ENCODE data around the gene KIRREL3.

Gene KIRREL3

DNA sequence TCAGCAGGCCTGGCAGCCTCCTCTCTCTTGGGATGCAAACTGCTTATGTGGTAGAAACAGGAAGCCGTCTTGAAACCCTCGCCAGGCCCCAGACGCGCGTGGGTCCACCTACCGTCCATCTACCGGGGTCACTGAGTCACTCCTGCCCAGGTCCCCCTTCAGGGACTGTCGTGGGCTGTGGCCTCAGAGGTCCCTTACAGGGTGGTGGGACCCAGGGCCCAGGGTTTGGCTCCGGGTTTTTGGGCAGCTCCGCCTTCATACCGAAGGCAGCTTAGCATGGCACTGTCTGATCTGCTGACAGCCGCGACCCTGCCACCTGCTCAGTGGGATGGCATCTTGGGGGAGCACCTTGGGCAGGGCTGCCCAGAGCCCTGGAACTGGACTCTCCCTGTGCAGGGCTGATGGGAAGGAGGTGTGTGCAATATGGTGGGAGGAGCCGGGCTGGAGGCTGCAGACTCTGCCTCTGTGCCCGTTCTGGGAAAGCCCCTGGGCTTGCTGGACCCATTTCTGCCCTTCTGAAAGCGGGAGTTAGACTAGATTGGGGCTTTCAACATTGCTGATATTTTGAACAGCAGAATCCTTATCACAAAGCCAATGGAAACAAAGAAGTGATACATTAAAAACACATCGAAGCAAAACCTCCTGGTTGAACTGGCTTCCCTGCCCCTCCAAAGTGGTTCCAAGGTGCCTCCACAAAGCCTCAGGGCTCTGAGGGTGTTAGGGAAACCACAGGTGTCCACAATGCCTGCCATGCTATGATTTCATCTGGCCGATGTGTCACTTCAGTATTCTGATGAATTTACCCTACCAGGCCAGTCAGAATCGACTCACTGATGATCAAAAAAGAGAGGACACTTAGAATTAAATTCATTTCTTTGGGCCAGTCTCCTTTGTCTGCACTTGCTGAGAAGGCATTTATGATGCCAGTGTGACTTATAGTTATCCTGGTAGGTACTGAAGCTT, 316.5 kb downstream of the KIRREL3 start:
- Histone ChIP-seq H3K36me3 (no peaks in the 10 kb centered on the region), H3K4me1 (ENCODE audit: control insufficient read depth in 1 of 2, insufficient read depth in 1 of 2, low read depth in 1 of 2, low read length in 1 of 2) (no peaks in the 10 kb centered on the region), H3K9me3 (no peaks in the 10 kb centered on the region), H3K27ac (no peak overlapping the region), H3K27me3 (peaks cover 5% of the 10 kb centered on the region), H3K4me3 (ENCODE audit: low read depth in 1 of 2, low read length in 1 of 2) (no peak overlapping the region)
- TF ChIP-seq CTCF (IDR thresholded peaks at IDR 0.05) = no peak

DNA sequence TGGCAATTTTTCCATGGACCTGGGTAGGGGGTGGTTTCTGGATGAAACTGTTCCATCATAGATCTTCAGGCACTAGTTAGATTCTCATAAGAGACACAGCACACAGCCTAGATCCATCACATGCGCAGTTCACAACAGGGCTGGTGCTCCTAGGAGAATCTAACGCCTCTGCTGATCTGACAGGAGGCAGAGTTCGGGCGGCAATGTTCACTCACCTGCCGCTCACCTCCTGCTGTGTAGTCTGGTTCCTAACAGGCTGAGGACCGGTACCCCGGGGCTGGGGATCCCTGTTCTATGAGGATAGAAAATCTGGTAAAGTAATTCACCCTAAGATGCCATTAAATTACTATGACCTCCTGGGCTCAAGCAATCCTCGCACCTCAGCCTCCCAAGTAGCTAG, 318.0 kb downstream of the KIRREL3 start:
- Histone ChIP-seq H3K9me3 (no peaks in the 10 kb centered on the region), H3K36me3 (no peaks in the 10 kb centered on the region), H3K4me1 (ENCODE audit: control insufficient read depth in 1 of 2, insufficient read depth in 1 of 2, low read depth in 1 of 2, low read length in 1 of 2) (no peaks in the 10 kb centered on the region), H3K27me3 (peaks cover 5% of the 10 kb centered on the region), H3K27ac (no peak overlapping the region), H3K4me3 (ENCODE audit: low read depth in 1 of 2, low read length in 1 of 2) (no peak overlapping the region)
- no peak for TF ChIP-seq CTCF (IDR thresholded peaks at IDR 0.05)

- Histone ChIP-seq H3K4me1 (ENCODE audit: control insufficient read depth in 1 of 2, insufficient read depth in 1 of 2, low read depth in 1 of 2, low read length in 1 of 2) (no peaks in the 10 kb centered on the region), H3K4me3 (ENCODE audit: low read depth in 1 of 2, low read length in 1 of 2) (no peak overlapping the region), H3K27me3 (peaks cover 5% of the 10 kb centered on the region), H3K36me3 (no peaks in the 10 kb centered on the region), H3K27ac (no peak overlapping the region), H3K9me3 (no peaks in the 10 kb centered on the region)
- no peak for TF ChIP-seq CTCF (IDR thresholded peaks at IDR 0.05)
Measured at GRCh38 chr11:126680700-126681099, 319.9 kb downstream of the KIRREL3 start.

GRCh38 chr11:126680131-126680530, 320.4 kb downstream of the KIRREL3 start:
- no peaks in the 10 kb centered on the region for H3K36me3 ChIP-seq
- H3K27ac ChIP-seq = no peak overlapping the region
- H3K27me3 ChIP-seq = peaks cover 5% of the 10 kb centered on the region
- H3K4me3 ChIP-seq (ENCODE audit: low read depth in 1 of 2, low read length in 1 of 2) = no peak overlapping the region
- TF ChIP-seq CTCF (IDR thresholded peaks at IDR 0.05) = no peak
- no peaks in the 10 kb centered on the region for H3K9me3 ChIP-seq
- H3K4me1 ChIP-seq (ENCODE audit: control insufficient read depth in 1 of 2, insufficient read depth in 1 of 2, low read depth in 1 of 2, low read length in 1 of 2) = no peaks in the 10 kb centered on the region

DNA sequence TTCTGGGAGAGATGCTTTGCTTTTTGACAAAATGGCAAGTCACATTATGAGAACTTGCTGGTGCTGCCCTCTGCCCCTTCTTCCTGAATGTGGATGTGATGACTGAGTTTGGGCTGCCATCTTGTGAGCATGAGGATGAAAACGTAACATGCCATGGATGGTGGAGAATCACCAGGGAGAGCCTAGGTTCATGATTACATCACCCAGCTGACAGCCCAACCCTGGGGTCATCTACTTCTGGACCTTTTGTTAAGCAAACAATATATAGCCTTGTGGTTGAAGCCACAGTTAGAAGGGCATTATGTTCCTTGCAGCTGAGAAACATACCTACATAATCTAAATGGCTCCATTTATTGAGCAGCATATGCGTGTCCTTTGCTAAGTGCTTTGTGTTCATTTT, 321.5 kb downstream of the KIRREL3 start:
- Histone ChIP-seq H3K27me3 (peaks cover 5% of the 10 kb centered on the region), H3K4me1 (ENCODE audit: control insufficient read depth in 1 of 2, insufficient read depth in 1 of 2, low read depth in 1 of 2, low read length in 1 of 2) (no peaks in the 10 kb centered on the region), H3K36me3 (no peaks in the 10 kb centered on the region), H3K9me3 (no peaks in the 10 kb centered on the region), H3K4me3 (ENCODE audit: low read depth in 1 of 2, low read length in 1 of 2) (no peak overlapping the region), H3K27ac (no peak overlapping the region)
- no peak for TF ChIP-seq CTCF (IDR thresholded peaks at IDR 0.05)

Data from neutrophil (primary cell).